HepG2 (cell line): ENCODE results near the gene COMT. TPM values are rescaled to one million over a fixed set of nuclear protein-coding genes. Genes with fewer than 3 reads are reported as not detected.

Experiments used
- ATAC-seq: fragments of 200-7000 bp; cut with Tn5 transposase; 3 replicates; pipeline ENCODE4 v1.9.1; 2020; ENCODE audit warnings: mild to moderate bottlenecking, moderate library complexity
- BruUV-seq: library from RNA; stranded (reverse); fragments of 400-500 nt; replicated peaks from 2 replicates; lab custom pipeline; 2021; lab: Mats Ljungman, UMichigan
- CTCF ChIA-PET: fragments of 300-600 bp; formaldehyde crosslinking; extraction: SDS; loops from one replicate; lab custom pipeline; 2021; ENCODE audit warnings: low total read pairs, inconsistent platforms, low intra/inter-chr PET ratio; lab: Yijun Ruan, JAX
- POLR2A ChIA-PET: fragments of 350-600 bp; sonication (Branson Sonifier 250); formaldehyde crosslinking; loops from one replicate; lab custom pipeline; 2020; ENCODE audit warnings: antibody characterized with exemption, inconsistent platforms; lab: Yijun Ruan, JAX
- DNase-seq: peaks from one replicate; pipeline ENCODE4 v3.0.0-alpha.2; 2015; ENCODE audit warnings: low spot score
- FAIRE-seq: peaks from 3 replicates; lab custom pipeline; 2011; peaks lifted over from hg19 to GRCh38; lab: Jason Lieb, UNC
- H2AFZ ChIP-seq: one replicate; pipeline ENCODE4 v1.6.1; 2011; ENCODE audit warnings: low read length, inconsistent platforms
- H3K27ac ChIP-seq: fragments of 300-600 bp; 3 replicates; pipeline ENCODE4 v1.8.0; 2011; ENCODE audit warnings: mixed run types, mild to moderate bottlenecking, mixed read lengths, low read length, inconsistent platforms; ENCODE audit not compliant: insufficient read depth; ENCODE audit errors: extremely low read length
- H3K27me3 ChIP-seq, 2 experiments: fragments of 200-600 bp in 1 of 2; 2 replicates in 1 of 2; 3 replicates in 1 of 2; pipeline versions ENCODE4 v1.6.0 to v1.8.0; 2011; ENCODE audit warnings: low read length in 2 of 2, mild to moderate bottlenecking in 2 of 2, moderate library complexity in 2 of 2, inconsistent platforms in 1 of 2; ENCODE audit not compliant: insufficient read depth in 2 of 2, control insufficient read depth in 1 of 2
- H3K36me3 ChIP-seq, 2 experiments: fragments of 200-600 bp in 1 of 2; replicated peaks in 1 of 2; 2 replicates in 1 of 2; 3 replicates in 1 of 2; pipeline versions ENCODE4 v1.5.1 to v1.8.0; 2011; ENCODE audit warnings: low read length in 2 of 2, inconsistent platforms in 1 of 2; ENCODE audit not compliant: insufficient read depth in 2 of 2, control insufficient read depth in 1 of 2
- H3K4me1 ChIP-seq: 2 replicates; pipeline ENCODE4 v1.5.1; 2012; ENCODE audit warnings: low read length, inconsistent platforms; ENCODE audit not compliant: insufficient read depth
- H3K4me2 ChIP-seq: 2 replicates; pipeline ENCODE4 v1.6.0; 2011; ENCODE audit warnings: low read depth, low read length, inconsistent platforms
- H3K4me3 ChIP-seq, 3 experiments: fragments of 200-600 bp in 1 of 3; sonication (generic), shearing (Covaris generic) in 1 of 3; replicated peaks in 1 of 3; 2 replicates each; pipeline ENCODE4 v1.5.1; 2011 to 2016; ENCODE audit warnings: low read length in 3 of 3, inconsistent platforms in 2 of 3, low read depth in 2 of 3, mild to moderate bottlenecking in 2 of 3, control low read depth in 1 of 3, mixed read lengths in 1 of 3; ENCODE audit not compliant: insufficient read depth in 1 of 3
- H3K79me2 ChIP-seq: one replicate; pipeline ENCODE4 v1.6.1; 2011; ENCODE audit warnings: low read length, inconsistent platforms; ENCODE audit not compliant: insufficient read depth
- H3K9ac ChIP-seq: 2 replicates; pipeline ENCODE4 v1.6.0; 2011; ENCODE audit warnings: mild to moderate bottlenecking, low read depth, low read length, inconsistent platforms; ENCODE audit not compliant: insufficient read depth
- H3K9me3 ChIP-seq: 2 replicates; pipeline ENCODE4 v1.5.1; 2012; ENCODE audit warnings: mild to moderate bottlenecking, low read length
- H4K20me1 ChIP-seq: 2 replicates; pipeline ENCODE4 v1.6.0; 2011; ENCODE audit warnings: inconsistent platforms, mild to moderate bottlenecking, low read length, moderate library complexity; ENCODE audit not compliant: insufficient read depth
- CC2D1A ChIP-seq: sonication (generic); formaldehyde crosslinking; IDR thresholded peaks from 2 replicates; pipeline ENCODE4 v1.8.1; 2023; ENCODE audit warnings: mild to moderate bottlenecking, missing genetic modification reagents
- ELF4 ChIP-seq: sonication (generic); formaldehyde crosslinking; IDR thresholded peaks from 2 replicates; pipeline ENCODE4 v1.5.0; 2020; ENCODE audit warnings: missing genetic modification reagents, mild to moderate bottlenecking, moderate library complexity, borderline replicate concordance
- ELK4 ChIP-seq: sonication (generic); formaldehyde crosslinking; IDR thresholded peaks from 2 replicates; pipeline ENCODE4 v1.9.0; 2021; ENCODE audit warnings: missing genetic modification reagents, borderline replicate concordance
- NFAT5 ChIP-seq: sonication (generic); formaldehyde crosslinking; IDR thresholded peaks from 2 replicates; pipeline ENCODE4 v1.4.0; 2020; ENCODE audit warnings: missing genetic modification reagents
- ZNF142 ChIP-seq: sonication (generic); formaldehyde crosslinking; IDR thresholded peaks from 2 replicates; pipeline ENCODE4 v1.4.0; 2020; ENCODE audit warnings: missing genetic modification reagents
- ZNF367 ChIP-seq: sonication (generic); formaldehyde crosslinking; IDR thresholded peaks from 2 replicates; pipeline ENCODE4 v1.4.0; 2020; ENCODE audit warnings: missing genetic modification reagents, borderline replicate concordance
- ZNF430 ChIP-seq: sonication (generic); formaldehyde crosslinking; IDR thresholded peaks from 2 replicates; pipeline ENCODE4 v1.9.0; 2021; ENCODE audit warnings: mild to moderate bottlenecking, missing genetic modification reagents
- ZNF615 ChIP-seq: sonication (generic); formaldehyde crosslinking; IDR thresholded peaks from 2 replicates; pipeline ENCODE4 v1.5.0; 2020; ENCODE audit warnings: mild to moderate bottlenecking, missing genetic modification reagents, borderline replicate concordance
- WGBS: methylation state at CpG from one replicate; pipeline ENCODE4 v1.1.6; 2017; ENCODE audit warnings: low lambda C conversion rate; 5-methylcytosine and 5-hydroxymethylcytosine counted together
- in situ Hi-C: cut with HindIII; loops from 2 replicates; pipeline ENCODE4 v1.10.0; 2017; ENCODE audit warnings: low pct_unique_long_range_greater_than_20kb; ENCODE audit not compliant: extremely low pct_ligation_motif_present
- intact Hi-C: fragments of 100-400 bp; cut with micrococcal nuclease; formaldehyde crosslinking; loops from one replicate; pipeline ENCODE4 v1.10.0; 2022; ENCODE audit not compliant: unreplicated experiment
- polyA plus RNA-seq, 8 experiments: library from polyadenylated mRNA; depleted of rRNA in 3 of 8; stranded (reverse) in 7 of 8; unstranded in 1 of 8; fragments of >200 nt; fragmentation: Illumina TruSeq in 4 of 8; extraction: Trizol in 4 of 8; gene quantifications; 2 replicates each; pipeline versions ENCODE4 v1.2.1 to v1.2.3, GENCODE V29; 2011 to 2016; ENCODE audit warnings: low read depth in 4 of 8, missing spikeins in 1 of 8, mixed read lengths in 1 of 8; ENCODE audit not compliant: insufficient read depth in 1 of 8
- total RNA-seq, 5 experiments: library from RNA; depleted of rRNA; stranded (reverse); fragments of >200 nt; fragmentation: Illumina TruSeq; extraction: Trizol; gene quantifications; 2 replicates each; pipeline ENCODE4 v1.2.3, GENCODE V29; 2016; ENCODE audit warnings: low read depth in 1 of 5

COMT gene
- total and polyA plus RNA-seq, 2 of the 13 experiments (the other 11 are each of a cell fraction or from before 2014, with no cell fraction given): 156 to 162 TPM

DNA sequence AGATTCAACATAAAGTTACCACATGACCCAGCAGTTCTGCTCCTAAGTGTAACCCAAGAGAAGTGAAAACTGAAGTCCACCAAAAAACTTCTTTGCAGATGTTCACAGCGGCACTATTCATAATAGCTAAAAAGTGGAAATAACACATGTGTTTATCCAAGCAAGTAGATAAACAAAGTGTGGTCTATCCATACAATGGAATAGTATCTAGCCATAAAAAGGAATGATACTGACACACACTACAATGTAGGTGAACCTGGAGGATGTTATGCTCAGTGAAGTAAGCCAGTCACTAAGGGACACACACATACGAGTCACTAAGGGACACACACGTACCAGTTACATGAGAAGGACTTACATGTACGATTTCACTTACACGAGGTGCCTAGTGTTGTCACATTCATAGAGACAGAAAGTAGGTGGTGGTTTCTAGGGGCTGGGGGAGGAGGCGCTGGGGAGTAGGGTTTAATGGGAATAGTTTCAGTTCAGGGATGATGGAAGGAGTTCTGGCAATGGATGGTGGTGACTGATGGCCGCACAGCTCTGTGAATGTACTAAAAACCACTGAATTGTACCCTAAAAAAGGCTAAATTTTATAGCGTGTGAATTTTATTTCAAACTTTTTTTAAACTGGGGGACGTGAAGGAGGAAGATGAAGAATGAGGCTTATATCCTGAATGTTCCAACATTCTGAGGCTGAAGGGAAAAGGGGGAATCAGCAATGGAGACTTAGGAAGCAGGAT lies 27.2 kb upstream of the COMT start (continued):
- TF ChIP-seq NFAT5 (CRISPR knock-in tag) (no peak), ZNF367 (no peak)
- TF ChIP-seq, all 625 proteins: peak for 0

DNA sequence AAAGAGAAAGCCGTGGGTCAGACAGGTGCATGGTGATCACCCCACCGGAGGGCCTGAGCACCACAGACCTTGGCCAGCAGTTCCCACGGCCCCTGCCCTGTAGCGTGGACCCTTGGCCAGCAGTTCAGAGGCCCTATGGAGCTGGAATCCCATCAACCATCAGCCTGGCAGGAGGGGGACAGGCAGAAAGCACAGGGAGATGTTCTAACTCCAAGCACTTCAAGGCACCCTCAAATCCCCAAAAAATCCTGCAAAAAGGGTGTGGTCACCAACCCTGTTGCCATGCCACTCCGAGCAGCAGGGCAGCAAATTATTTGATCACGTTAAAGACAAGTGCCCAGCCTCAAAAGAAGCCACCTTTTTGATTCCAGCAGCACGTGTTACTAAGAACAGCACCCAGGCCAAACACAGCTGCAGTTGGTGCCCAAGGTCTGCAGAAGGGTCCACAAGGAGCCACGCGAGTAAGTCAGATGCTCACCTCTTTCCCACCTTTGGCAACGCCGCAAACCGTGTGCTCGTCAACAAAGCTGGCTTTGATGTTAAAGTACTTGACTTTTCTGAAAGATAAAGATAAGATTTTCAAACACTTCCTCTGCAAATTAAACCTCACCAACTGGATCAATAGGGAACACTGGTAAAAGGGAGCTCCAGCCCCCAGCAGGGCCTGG lies 26.2 kb upstream of the COMT start:
- in situ Hi-C loops: loop anchor here (10.0 kb wide), 1 partner anchor 161 kb away; no protein-coding TSS in a partner anchor
- WGBS: 92% methylated on average over 13 of the region's 13 CpGs
- peaks cover 24 to 69% of the 10 kb centered on the region in 2 experiments; a peak in 4 of 5 replicates for H3K36me3 ChIP-seq
- TF ChIP-seq CC2D1A (CRISPR knock-in tag): no peak
- no peak for TF ChIP-seq ELF4 (CRISPR knock-in tag)
- no peak for TF ChIP-seq ZNF142 (CRISPR knock-in tag)
- TF ChIP-seq ZNF615 (CRISPR knock-in tag): no peak
- TF ChIP-seq ZNF430 (CRISPR knock-in tag): no peak
- TF ChIP-seq ELK4 (CRISPR knock-in tag): no peak

More for the DNA sequence above, 26.2 kb upstream of the COMT start:
- DNase-seq (no peak), FAIRE-seq (no peak), ATAC-seq (no peak)
- 0 out of 2 replicates have a peak, but pooled peaks cover 4% of the 10 kb centered on the region for H3K9me3 ChIP-seq
- H2AFZ ChIP-seq: no peak overlapping the region
- H3K4me2 ChIP-seq: no peak overlapping the region
- ChIA-PET CTCF (no interaction called here), POLR2A (no interaction called here)
- H4K20me1 ChIP-seq: no peaks in the 10 kb centered on the region
- no peaks in the 10 kb centered on the region for H3K79me2 ChIP-seq
- H3K4me3 ChIP-seq: no peak overlapping the region
- H3K27ac ChIP-seq: no peak overlapping the region
- H3K4me1 ChIP-seq: no peaks in the 10 kb centered on the region
- H3K9ac ChIP-seq: no peak overlapping the region
- intact Hi-C loops: no loop called here
- BruUV-seq: no TSS peak
- no peaks in the 10 kb centered on the region for H3K27me3 ChIP-seq
